B cell (primary cell): ENCODE measurements around the gene CFAP221. TPM values are rescaled to one million over a fixed set of nuclear protein-coding genes. Genes with fewer than 3 reads are reported as not detected.

ENCODE experiments used
- ATAC-seq: fragments of 200-7000 bp; cut with Tn5 transposase; one replicate; pipeline ENCODE4 v1.10.0; 2021; ENCODE audit warnings: low read depth, mild to moderate bottlenecking, moderate number of reproducible peaks, moderate library complexity
- CTCF ChIA-PET: fragments of 350-600 bp; sonication (Branson Sonifier 250); formaldehyde crosslinking; loops from one replicate; lab custom pipeline; 2021; ENCODE audit warnings: antibody characterized with exemption, inconsistent platforms; lab: Charles Lee
- POLR2A ChIA-PET: fragments of 350-600 bp; sonication (Branson Sonifier 250); formaldehyde crosslinking; loops from one replicate; lab custom pipeline; 2021; ENCODE audit warnings: antibody characterized with exemption; lab: Charles Lee
- DNase-seq: peaks from one replicate; pipeline ENCODE4 v3.0.0; 2013
- H2AFZ ChIP-seq: 2 replicates; pipeline ENCODE4 v1.6.1; 2012; ENCODE audit warnings: mild to moderate bottlenecking, low read depth, low read length; ENCODE audit not compliant: insufficient read depth, poor library complexity, severe bottlenecking
- H3K27ac ChIP-seq, 2 donors: 1 replicate in 1 of 2; 2 replicates in 1 of 2; pipeline ENCODE4 v1.5.1; 2012 to 2013; ENCODE audit warnings: low read length in 2 of 2, mild to moderate bottlenecking in 2 of 2, moderate library complexity in 1 of 2
- H3K27me3 ChIP-seq, 4 experiments: fragments of 200-600 bp in 1 of 4; sonication (generic) in 1 of 4; replicated peaks in 1 of 4; 1 replicate in 2 of 4; 2 replicates in 2 of 4; pipeline versions ENCODE4 v1.6.1 to v1.7.0; 2013 to 2016; ENCODE audit warnings: low read length in 3 of 4, mild to moderate bottlenecking in 2 of 4, mixed read lengths in 1 of 4, moderate library complexity in 1 of 4; ENCODE audit not compliant: insufficient read depth in 4 of 4, control insufficient read depth in 3 of 4; ENCODE audit errors: control extremely low read depth in 1 of 4
- H3K36me3 ChIP-seq, 2 experiments: replicated peaks in 1 of 2; 1 replicate in 1 of 2; 2 replicates in 1 of 2; pipeline versions ENCODE4 v1.6.1 to v1.7.1; 2013; ENCODE audit warnings: low read length in 1 of 2; ENCODE audit not compliant: insufficient read depth in 2 of 2, control insufficient read depth in 1 of 2; ENCODE audit errors: control extremely low read depth in 1 of 2, extremely low read depth in 1 of 2
- H3K4me1 ChIP-seq, 2 donors: fragments of 200-600 bp in 1 of 2; sonication (generic) in 1 of 2; 1 replicate in 1 of 2; 2 replicates in 1 of 2; pipeline versions ENCODE4 v1.5.1 to v1.6.1; 2013 to 2017; ENCODE audit warnings: low read length in 2 of 2; ENCODE audit not compliant: control insufficient read depth in 2 of 2, insufficient read depth in 2 of 2
- H3K4me2 ChIP-seq: replicated peaks from 2 replicates; pipeline ENCODE3; 2012; ENCODE audit warnings: mild to moderate bottlenecking, low read depth, low read length; ENCODE audit not compliant: poor library complexity, severe bottlenecking
- H3K4me3 ChIP-seq, 5 experiments: fragments of 200-600 bp in 1 of 5; sonication (generic) in 1 of 5; 1 replicate in 3 of 5; 2 replicates in 2 of 5; pipeline versions ENCODE4 v1.5.1 to v1.7.0; 2011 to 2016; ENCODE audit warnings: low read length in 4 of 5, mild to moderate bottlenecking in 4 of 5, low read depth in 2 of 5, control low read depth in 1 of 5, moderate library complexity in 1 of 5; ENCODE audit not compliant: insufficient read depth in 1 of 5; ENCODE audit errors: control extremely low read depth in 1 of 5, extremely low read depth in 1 of 5
- H3K79me2 ChIP-seq: fragments of 200-600 bp; sonication (generic); one replicate; pipeline ENCODE4 v1.6.0; 2016; ENCODE audit warnings: low read length; ENCODE audit not compliant: control insufficient read depth, insufficient read depth
- H3K9ac ChIP-seq: fragments of 200-600 bp; sonication (generic); 2 replicates; pipeline ENCODE4 v1.6.1; 2017; ENCODE audit warnings: mild to moderate bottlenecking, low read length, moderate library complexity
- H3K9me3 ChIP-seq, 3 donors: one replicate each; pipeline versions ENCODE4 v1.6.1 to v1.7.1; 2013; ENCODE audit warnings: low read length in 2 of 3; ENCODE audit not compliant: control insufficient read depth in 2 of 3, insufficient read depth in 1 of 3; ENCODE audit errors: control extremely low read depth in 1 of 3
- H4K20me1 ChIP-seq: 2 replicates; pipeline ENCODE4 v1.6.0; 2012; ENCODE audit warnings: mild to moderate bottlenecking, low read length; ENCODE audit not compliant: insufficient read depth, control insufficient read depth, poor library complexity, severe bottlenecking
- H3K27ac Mint-ChIP-seq: one replicate; pipeline ENCODE4 v1.8.0; 2021; ENCODE audit warnings: mixed read lengths
- H3K27me3 Mint-ChIP-seq: one replicate; pipeline ENCODE4 v1.8.0; 2021; ENCODE audit warnings: mixed read lengths
- H3K4me1 Mint-ChIP-seq: one replicate; pipeline ENCODE4 v1.8.0; 2021; ENCODE audit warnings: mixed read lengths
- H3K4me3 Mint-ChIP-seq: one replicate; pipeline ENCODE4 v1.8.0; 2021; ENCODE audit warnings: mixed read lengths
- H3K9me3 Mint-ChIP-seq: one replicate; pipeline ENCODE4 v1.8.0; 2022; ENCODE audit warnings: mixed read lengths; ENCODE audit not compliant: insufficient read depth
- CTCF ChIP-seq: fragments of 200-600 bp; IDR thresholded peaks from one replicate; pipeline ENCODE4 v1.8.0; 2022; ENCODE audit warnings: antibody characterized with exemption, mild to moderate bottlenecking
- EZH2 ChIP-seq: IDR thresholded peaks from 2 replicates; pipeline ENCODE4 v1.6.1; 2012; ENCODE audit warnings: borderline replicate concordance, low read depth, mild to moderate bottlenecking, moderate library complexity, low read length; ENCODE audit not compliant: insufficient read depth, poor library complexity, severe bottlenecking
- whole genome bisulfite sequencing: methylation state at CpG from one replicate; pipeline ENCODE4 v1.1.5; 2013; ENCODE audit warnings: missing lambda C conversion rate; ENCODE audit not compliant: insufficient coverage; 5-methylcytosine and 5-hydroxymethylcytosine counted together
- intact Hi-C: fragments of 100-400 bp; cut with micrococcal nuclease; formaldehyde crosslinking; loops from one replicate; pipeline ENCODE4 v1.10.0; 2022
- polyA plus RNA-seq: library from polyadenylated mRNA; depleted of rRNA; stranded (reverse); fragments of >200 nt; gene quantifications from 2 replicates; pipeline ENCODE4 v1.2.3, GENCODE V29; 2012
- total RNA-seq, 2 donors: library from RNA; stranded (reverse); fragments of 120-200 nt in 1 of 2; gene quantifications; 1 replicate in 1 of 2; 2 replicates in 1 of 2; pipeline versions ENCODE4 v1.2.3 to v1.2.4, GENCODE V29; 2013 to 2022

The CFAP221 gene
- total and polyA plus RNA-seq, 2 donors (not counting 1 experiment from before 2014, with no cell fraction given), result not detected

GRCh38 chr2:119625226-119625625 lies 81.0 kb downstream of the CFAP221 start:
- H3K4me3 Mint-ChIP-seq, result no peak overlapping the region
- no peaks in the 10 kb centered on the region for H3K9me3 Mint-ChIP-seq
- H4K20me1 ChIP-seq, result no peaks in the 10 kb centered on the region
- 92% methylated on average over 2 of the region's 3 CpGs for WGBS
- no peak overlapping the region for H3K27ac ChIP-seq
- ChIA-PET POLR2A (no interaction called here), CTCF (no interaction called here)
- intact Hi-C loops, result no loop called here
- H3K27me3 ChIP-seq, result peaks cover 0 to 2% (median 0%) of the 10 kb centered on the region in 4 experiments
- ATAC-seq (no peak), DNase-seq (no peak)
- H3K79me2 ChIP-seq, result no peaks in the 10 kb centered on the region
- peaks cover 2 to 18% of the 10 kb centered on the region in 2 donors for H3K4me1 ChIP-seq
- H3K4me1 Mint-ChIP-seq, result peaks cover 2% of the 10 kb centered on the region
- H3K9ac ChIP-seq, result no peak overlapping the region
- H3K27me3 Mint-ChIP-seq, result peaks cover 7% of the 10 kb centered on the region
- no peak overlapping the region for H2AFZ ChIP-seq
- no peak overlapping the region for H3K4me3 ChIP-seq
- H3K27ac Mint-ChIP-seq, result no peak overlapping the region
- H3K36me3 ChIP-seq, result no peaks in the 10 kb centered on the region
- no peak overlapping the region for H3K4me2 ChIP-seq
- no peak for TF ChIP-seq EZH2
- TF ChIP-seq CTCF, result no peak
- H3K9me3 ChIP-seq, result peaks cover 0 to 3% (median 0%) of the 10 kb centered on the region in 3 donors

DNA sequence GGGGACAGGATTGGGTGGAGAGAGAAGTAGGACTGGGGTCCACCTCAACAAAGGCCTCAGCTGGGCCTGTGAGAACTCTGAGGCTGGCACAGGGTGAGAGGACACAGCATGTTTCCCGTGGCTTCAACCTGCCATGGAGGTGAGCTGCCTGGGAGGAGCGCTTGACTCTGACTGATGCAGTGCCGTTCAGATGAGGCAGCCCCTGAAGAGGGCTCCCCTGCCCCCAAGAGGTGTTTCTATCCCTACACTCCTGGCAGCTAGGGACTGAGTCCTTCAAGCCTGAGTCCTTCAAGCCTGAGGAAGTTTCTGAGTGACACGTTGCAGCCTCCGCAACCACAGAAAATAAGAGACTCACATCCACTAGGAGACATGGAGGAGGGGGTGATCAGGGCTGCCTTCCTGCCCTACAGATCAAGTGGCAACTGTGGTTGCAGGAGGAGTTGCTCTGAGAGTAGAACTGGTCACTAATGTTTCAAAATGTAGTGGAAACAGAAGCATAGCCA lies 85.1 kb downstream of the CFAP221 start:
- Histone ChIP-seq H2AFZ (no peak overlapping the region), H3K36me3 (no peaks in the 10 kb centered on the region), H3K4me3 (no peak overlapping the region), H3K4me1 (peaks cover 2 to 23% of the 10 kb centered on the region in 2 donors), H3K9me3 (peaks cover 0 to 6% (median under 1%) of the 10 kb centered on the region in 3 donors), H3K27ac (no peak overlapping the region), H4K20me1 (no peaks in the 10 kb centered on the region), H3K27me3 (peaks cover 0 to 3% (median under 1%) of the 10 kb centered on the region in 4 experiments), H3K79me2 (no peaks in the 10 kb centered on the region), H3K9ac (no peak overlapping the region), H3K4me2 (no peak overlapping the region)
- 87% methylated on average over 3 of the region's 5 CpGs for WGBS
- no peak for TF ChIP-seq CTCF
- no peak for TF ChIP-seq EZH2
- Mint-ChIP-seq H3K27me3 (peaks cover 13% of the 10 kb centered on the region), H3K9me3 (no peaks in the 10 kb centered on the region), H3K4me1 (peaks cover 6% of the 10 kb centered on the region), H3K27ac (no peak overlapping the region), H3K4me3 (no peak overlapping the region)
- POLR2A ChIA-PET, result no interaction called here
- no peak for DNase-seq
- ATAC-seq, result no peak
- intact Hi-C loops, result no loop called here
- CTCF ChIA-PET, result no interaction called here
